Osteocyte (in vitro differentiated cells): ENCODE results near the gene AP2A2. TPM values are rescaled to one million over a fixed set of nuclear protein-coding genes. Genes with fewer than 3 reads are reported as not detected.

ENCODE experiments used
- DNase-seq: peaks from one replicate; pipeline ENCODE4 v3.0.0; 2021; ENCODE audit warnings: mixed read lengths; ENCODE audit not compliant: unreplicated experiment; ENCODE audit errors: extremely low spot score
- H3K27ac Mint-ChIP-seq: one replicate; pipeline ENCODE4 v1.8.0; 2021; ENCODE audit warnings: mild to moderate bottlenecking, mixed read lengths; ENCODE audit not compliant: unreplicated experiment
- H3K27me3 Mint-ChIP-seq: one replicate; pipeline ENCODE4 v1.8.0; 2021; ENCODE audit warnings: mixed read lengths; ENCODE audit not compliant: unreplicated experiment
- H3K36me3 Mint-ChIP-seq: one replicate; pipeline ENCODE4 v1.8.0; 2021; ENCODE audit warnings: mixed read lengths; ENCODE audit not compliant: unreplicated experiment
- H3K4me1 Mint-ChIP-seq: one replicate; pipeline ENCODE4 v1.8.0; 2021; ENCODE audit warnings: mixed read lengths; ENCODE audit not compliant: unreplicated experiment
- H3K4me3 Mint-ChIP-seq: one replicate; pipeline ENCODE4 v1.8.0; 2021; ENCODE audit warnings: mild to moderate bottlenecking, moderate library complexity, mixed read lengths; ENCODE audit not compliant: unreplicated experiment
- H3K9me3 Mint-ChIP-seq: one replicate; pipeline ENCODE4 v1.8.0; 2021; ENCODE audit warnings: mixed read lengths; ENCODE audit not compliant: unreplicated experiment
- total RNA-seq: library from RNA; stranded (reverse); gene quantifications from 2 replicates; pipeline ENCODE4 v1.2.1, GENCODE V29; 2021
- TF ChIP-seq, protein P1 (sequence below): fragments of 200-600 bp; sonication (generic); IDR thresholded peaks from 2 replicates; pipeline ENCODE4 v1.5.0; 2021; ENCODE audit warnings: antibody characterized with exemption, mild to moderate bottlenecking, moderate library complexity

The AP2A2 gene
- total RNA-seq, 1 donor from 2014 or later: 102 TPM

DNA sequence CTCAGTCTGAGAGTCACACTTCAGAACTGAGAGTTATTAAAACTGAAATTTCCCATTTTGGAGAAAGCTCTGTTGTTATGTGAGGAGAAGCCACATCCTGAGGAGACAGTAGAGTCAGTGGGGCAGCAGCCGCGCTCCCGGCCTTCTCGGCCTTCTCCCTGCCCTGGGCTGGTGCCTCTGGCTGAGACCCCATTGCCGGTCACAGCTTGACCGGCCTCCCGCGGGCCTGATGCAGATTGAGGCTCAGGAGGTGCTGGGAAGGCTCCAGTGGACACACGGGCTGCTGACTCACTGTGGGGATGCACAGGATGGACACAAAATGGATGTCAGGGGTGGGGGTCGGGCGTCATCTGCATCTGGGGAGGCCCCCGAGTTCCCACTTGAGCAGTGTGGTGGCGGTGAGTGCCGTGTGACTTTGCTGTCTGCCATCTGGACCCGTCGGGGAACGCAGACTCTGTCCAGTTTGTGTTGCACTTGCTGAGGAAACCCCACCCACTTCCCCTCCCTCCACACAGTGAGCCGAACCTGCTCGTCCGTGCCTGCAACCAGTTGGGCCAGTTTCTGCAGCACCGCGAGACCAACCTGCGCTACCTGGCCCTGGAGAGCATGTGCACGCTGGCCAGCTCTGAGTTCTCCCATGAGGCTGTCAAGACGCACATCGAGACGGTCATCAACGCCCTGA, 60.7 kb downstream of the AP2A2 start:
- no peak overlapping the region for H3K4me3 Mint-ChIP-seq
- H3K36me3 Mint-ChIP-seq: peaks cover 39% of the 10 kb centered on the region
- peaks cover 6% of the 10 kb centered on the region for H3K4me1 Mint-ChIP-seq
- H3K27ac Mint-ChIP-seq: no peak overlapping the region
- TF ChIP-seq, protein P1, sequence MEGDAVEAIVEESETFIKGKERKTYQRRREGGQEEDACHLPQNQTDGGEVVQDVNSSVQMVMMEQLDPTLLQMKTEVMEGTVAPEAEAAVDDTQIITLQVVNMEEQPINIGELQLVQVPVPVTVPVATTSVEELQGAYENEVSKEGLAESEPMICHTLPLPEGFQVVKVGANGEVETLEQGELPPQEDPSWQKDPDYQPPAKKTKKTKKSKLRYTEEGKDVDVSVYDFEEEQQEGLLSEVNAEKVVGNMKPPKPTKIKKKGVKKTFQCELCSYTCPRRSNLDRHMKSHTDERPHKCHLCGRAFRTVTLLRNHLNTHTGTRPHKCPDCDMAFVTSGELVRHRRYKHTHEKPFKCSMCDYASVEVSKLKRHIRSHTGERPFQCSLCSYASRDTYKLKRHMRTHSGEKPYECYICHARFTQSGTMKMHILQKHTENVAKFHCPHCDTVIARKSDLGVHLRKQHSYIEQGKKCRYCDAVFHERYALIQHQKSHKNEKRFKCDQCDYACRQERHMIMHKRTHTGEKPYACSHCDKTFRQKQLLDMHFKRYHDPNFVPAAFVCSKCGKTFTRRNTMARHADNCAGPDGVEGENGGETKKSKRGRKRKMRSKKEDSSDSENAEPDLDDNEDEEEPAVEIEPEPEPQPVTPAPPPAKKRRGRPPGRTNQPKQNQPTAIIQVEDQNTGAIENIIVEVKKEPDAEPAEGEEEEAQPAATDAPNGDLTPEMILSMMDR: no peak
- no peaks in the 10 kb centered on the region for H3K9me3 Mint-ChIP-seq
- no peak for DNase-seq
- no peaks in the 10 kb centered on the region for H3K27me3 Mint-ChIP-seq

DNA sequence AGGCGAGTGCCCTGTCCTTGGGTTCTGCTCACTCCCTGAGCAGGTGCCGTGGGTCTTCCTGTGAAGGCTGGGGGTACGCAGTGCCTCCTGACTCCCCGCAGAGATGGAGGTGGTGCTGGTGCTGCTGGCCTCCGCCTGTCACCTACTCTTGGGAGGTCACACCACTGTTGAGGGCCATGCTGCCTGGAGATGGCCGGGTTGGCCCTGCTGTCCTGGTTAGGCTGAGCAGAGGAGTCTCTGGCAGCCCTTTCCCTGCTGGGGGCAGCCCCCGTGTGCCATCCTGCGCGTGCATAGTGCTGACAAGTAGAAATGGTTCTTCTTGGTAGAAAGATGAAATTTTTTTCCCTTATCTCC, 61.3 kb downstream of the AP2A2 start:
- Mint-ChIP-seq H3K9me3 (no peaks in the 10 kb centered on the region), H3K4me3 (no peak overlapping the region), H3K4me1 (peaks cover under 1% of the 10 kb centered on the region), H3K27me3 (no peaks in the 10 kb centered on the region), H3K36me3 (peaks cover 39% of the 10 kb centered on the region), H3K27ac (no peak overlapping the region)
- no peak for DNase-seq
- TF ChIP-seq, protein P1: no peak

DNA sequence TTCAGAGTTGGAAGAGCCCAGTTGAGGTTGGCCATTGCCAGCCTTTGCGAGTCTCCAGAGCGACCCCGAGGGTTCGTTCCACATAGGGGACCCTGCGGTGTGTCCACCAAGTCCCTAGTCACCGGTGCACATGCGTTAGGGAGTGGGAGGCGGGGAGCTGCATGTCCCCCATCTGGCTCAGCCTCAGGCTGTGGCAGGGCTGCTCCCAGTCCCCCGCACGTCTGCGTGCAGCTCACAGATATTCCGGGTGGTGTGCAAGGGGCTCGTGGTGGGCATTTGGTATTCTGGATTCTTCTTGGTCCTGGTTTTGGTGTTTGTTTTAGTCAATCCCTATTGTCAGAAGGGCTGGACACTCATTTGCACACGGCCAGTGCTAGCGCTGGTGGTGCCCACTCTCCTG, 62.0 kb downstream of the AP2A2 start:
- DNase-seq: no peak
- H3K9me3 Mint-ChIP-seq: no peaks in the 10 kb centered on the region
- no peak overlapping the region for H3K27ac Mint-ChIP-seq

DNA sequence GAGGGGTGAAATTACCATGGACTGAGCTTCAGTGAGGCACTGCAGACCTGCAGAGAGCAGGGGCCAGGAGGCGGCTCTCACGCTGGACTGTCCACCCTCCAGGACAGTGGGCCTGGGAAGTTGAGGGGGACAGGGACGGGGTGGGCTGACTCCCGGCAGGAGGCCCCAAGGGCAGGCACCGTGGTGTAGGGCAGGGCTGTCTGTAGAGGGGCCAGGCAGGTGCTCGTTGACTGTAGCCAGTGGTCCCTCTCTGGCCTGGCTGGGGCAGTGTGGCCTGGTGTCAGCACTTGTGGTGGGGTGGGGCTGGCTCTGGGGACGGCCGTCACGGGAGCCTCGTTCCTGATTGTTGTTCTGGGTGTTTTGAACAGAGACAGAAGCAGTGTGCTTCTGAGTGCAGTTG, 64.4 kb downstream of the AP2A2 start:
- H3K36me3 Mint-ChIP-seq: peaks cover 31% of the 10 kb centered on the region
- no peak for DNase-seq
- H3K4me3 Mint-ChIP-seq: no peak overlapping the region

More for the DNA sequence above, 62.0 kb downstream of the AP2A2 start:
- H3K4me3 Mint-ChIP-seq: no peak overlapping the region
- TF ChIP-seq, protein P1: no peak
- H3K4me1 Mint-ChIP-seq: no peaks in the 10 kb centered on the region
- H3K27me3 Mint-ChIP-seq: no peaks in the 10 kb centered on the region
- peaks cover 43% of the 10 kb centered on the region for H3K36me3 Mint-ChIP-seq

DNA sequence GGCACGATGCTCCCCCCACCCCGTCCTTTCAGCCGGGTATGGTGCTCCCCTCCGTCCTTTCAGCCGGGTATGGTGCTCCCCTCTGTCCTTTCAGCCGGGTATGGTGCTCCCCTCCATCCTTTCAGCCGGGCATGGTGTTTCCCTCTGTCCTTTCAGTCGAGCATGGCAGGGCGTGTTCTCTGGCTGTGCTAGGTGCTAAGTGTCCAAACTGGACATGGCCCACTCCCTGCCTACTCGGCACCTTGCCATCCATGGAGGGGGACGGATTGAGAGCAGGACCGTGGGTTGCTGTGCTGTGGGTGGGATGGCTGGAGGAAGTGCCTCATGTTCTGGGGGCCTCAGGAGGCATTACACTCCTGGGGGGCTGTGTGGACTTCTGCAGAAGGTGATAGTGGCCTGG, 65.4 kb downstream of the AP2A2 start:
- no peaks in the 10 kb centered on the region for H3K27me3 Mint-ChIP-seq
- H3K4me1 Mint-ChIP-seq: peaks cover 2% of the 10 kb centered on the region
- H3K36me3 Mint-ChIP-seq: peaks cover 23% of the 10 kb centered on the region
- H3K4me3 Mint-ChIP-seq: no peak overlapping the region
- TF ChIP-seq, protein P1: no peak
- H3K9me3 Mint-ChIP-seq: no peaks in the 10 kb centered on the region
- DNase-seq: no peak
- H3K27ac Mint-ChIP-seq: no peak overlapping the region

More for the DNA sequence above, 64.4 kb downstream of the AP2A2 start:
- H3K4me1 Mint-ChIP-seq: no peaks in the 10 kb centered on the region
- no peaks in the 10 kb centered on the region for H3K27me3 Mint-ChIP-seq
- no peak overlapping the region for H3K27ac Mint-ChIP-seq
- TF ChIP-seq, protein P1: no peak
- no peaks in the 10 kb centered on the region for H3K9me3 Mint-ChIP-seq
